ENCODE data around the gene USP24.

DNA sequence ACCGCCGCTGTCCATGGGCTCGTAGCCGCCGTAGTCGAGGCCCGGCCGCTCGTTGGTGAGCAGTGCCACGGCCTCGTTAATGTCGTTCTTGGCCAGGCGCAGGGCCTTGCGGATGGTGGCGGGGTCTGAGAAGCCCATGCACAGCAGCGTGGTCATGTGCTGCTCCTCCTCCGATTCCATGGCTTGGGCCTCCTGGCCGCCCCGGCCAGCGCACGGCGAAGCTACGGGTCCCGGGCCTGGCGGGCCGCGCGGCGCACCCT lies 300 bp downstream of the USP24 start:
- TF ChIP-seq, protein P1, sequence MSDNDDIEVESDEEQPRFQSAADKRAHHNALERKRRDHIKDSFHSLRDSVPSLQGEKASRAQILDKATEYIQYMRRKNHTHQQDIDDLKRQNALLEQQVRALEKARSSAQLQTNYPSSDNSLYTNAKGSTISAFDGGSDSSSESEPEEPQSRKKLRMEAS (CRISPR knock-in tag; IDR thresholded peaks at IDR 0.05), result no peak
- TF ChIP-seq, protein P2, sequence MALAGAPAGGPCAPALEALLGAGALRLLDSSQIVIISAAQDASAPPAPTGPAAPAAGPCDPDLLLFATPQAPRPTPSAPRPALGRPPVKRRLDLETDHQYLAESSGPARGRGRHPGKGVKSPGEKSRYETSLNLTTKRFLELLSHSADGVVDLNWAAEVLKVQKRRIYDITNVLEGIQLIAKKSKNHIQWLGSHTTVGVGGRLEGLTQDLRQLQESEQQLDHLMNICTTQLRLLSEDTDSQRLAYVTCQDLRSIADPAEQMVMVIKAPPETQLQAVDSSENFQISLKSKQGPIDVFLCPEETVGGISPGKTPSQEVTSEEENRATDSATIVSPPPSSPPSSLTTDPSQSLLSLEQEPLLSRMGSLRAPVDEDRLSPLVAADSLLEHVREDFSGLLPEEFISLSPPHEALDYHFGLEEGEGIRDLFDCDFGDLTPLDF (CRISPR knock-in tag; IDR thresholded peaks at IDR 0.05), result no peak
- TF ChIP-seq, protein P3, sequence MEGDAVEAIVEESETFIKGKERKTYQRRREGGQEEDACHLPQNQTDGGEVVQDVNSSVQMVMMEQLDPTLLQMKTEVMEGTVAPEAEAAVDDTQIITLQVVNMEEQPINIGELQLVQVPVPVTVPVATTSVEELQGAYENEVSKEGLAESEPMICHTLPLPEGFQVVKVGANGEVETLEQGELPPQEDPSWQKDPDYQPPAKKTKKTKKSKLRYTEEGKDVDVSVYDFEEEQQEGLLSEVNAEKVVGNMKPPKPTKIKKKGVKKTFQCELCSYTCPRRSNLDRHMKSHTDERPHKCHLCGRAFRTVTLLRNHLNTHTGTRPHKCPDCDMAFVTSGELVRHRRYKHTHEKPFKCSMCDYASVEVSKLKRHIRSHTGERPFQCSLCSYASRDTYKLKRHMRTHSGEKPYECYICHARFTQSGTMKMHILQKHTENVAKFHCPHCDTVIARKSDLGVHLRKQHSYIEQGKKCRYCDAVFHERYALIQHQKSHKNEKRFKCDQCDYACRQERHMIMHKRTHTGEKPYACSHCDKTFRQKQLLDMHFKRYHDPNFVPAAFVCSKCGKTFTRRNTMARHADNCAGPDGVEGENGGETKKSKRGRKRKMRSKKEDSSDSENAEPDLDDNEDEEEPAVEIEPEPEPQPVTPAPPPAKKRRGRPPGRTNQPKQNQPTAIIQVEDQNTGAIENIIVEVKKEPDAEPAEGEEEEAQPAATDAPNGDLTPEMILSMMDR (IDR thresholded peaks at IDR 0.05), result no peak
- TF ChIP-seq EMX1 (CRISPR knock-in tag; IDR thresholded peaks at IDR 0.05), result no peak
- TF ChIP-seq, protein P4, sequence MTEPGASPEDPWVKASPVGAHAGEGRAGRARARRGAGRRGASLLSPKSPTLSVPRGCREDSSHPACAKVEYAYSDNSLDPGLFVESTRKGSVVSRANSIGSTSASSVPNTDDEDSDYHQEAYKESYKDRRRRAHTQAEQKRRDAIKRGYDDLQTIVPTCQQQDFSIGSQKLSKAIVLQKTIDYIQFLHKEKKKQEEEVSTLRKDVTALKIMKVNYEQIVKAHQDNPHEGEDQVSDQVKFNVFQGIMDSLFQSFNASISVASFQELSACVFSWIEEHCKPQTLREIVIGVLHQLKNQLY (CRISPR knock-in tag; IDR thresholded peaks at IDR 0.05), result no peak
- TF ChIP-seq JUN (CRISPR knock-in tag; IDR thresholded peaks at IDR 0.05), result no peak
- TF ChIP-seq, protein P5, sequence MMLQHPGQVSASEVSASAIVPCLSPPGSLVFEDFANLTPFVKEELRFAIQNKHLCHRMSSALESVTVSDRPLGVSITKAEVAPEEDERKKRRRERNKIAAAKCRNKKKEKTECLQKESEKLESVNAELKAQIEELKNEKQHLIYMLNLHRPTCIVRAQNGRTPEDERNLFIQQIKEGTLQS (CRISPR knock-in tag; conservative IDR thresholded peaks at IDR 0.05), result no peak
- no peak for TF ChIP-seq NR1H2 (CRISPR knock-in tag; IDR thresholded peaks at IDR 0.05)
- no peak for TF ChIP-seq JAZF1 (CRISPR knock-in tag; IDR thresholded peaks at IDR 0.05)
